ENCODE results near the gene GAB2. TPM values are rescaled to one million over a fixed set of nuclear protein-coding genes. Genes with fewer than 3 reads are reported as not detected.

Gene GAB2
- total RNA-seq, 1 donor from 2014 or later, result 22.4 TPM

DNA sequence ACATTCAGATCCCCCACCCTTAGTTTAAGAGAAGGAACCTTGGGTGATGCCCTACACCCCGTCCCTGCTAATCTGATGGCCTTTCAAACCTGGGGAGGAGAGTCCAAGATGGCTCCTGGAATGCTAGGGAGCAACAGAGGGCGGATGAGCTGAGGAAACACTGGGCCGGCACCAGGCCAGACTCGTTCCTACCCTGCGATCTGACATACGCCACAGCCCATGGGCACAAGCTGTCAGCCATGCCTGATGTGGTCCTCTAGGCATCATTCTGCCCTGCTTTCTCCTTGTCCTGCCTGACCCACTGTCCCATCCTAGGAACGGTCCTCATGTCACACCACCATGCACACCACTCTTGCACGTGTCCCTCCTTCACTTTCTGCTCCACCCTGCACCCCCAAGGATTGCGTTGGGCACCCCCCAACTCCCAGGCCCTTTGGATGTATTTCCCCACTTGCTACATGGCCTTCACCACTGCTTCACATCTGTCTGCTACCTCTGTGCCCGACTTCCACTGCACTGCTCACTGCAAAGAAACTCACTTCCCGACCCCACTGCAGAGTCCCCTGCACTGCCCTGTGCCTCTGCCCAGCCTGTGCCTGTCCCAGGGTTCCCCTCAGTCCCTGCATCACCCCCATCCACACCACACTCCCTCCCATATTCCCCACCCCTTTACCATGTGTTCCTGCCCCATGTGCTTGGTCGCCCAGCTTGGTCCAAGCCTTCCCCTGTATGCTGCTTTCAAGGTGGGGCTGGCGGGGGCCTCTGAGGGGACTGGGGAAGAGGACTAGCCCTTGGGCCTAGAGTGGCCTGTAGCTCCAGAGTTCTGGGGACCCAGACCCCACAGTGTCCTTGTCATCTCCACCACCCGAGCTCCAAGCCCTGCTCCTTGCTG lies 199.7 kb downstream of the GAB2 start:
- intact Hi-C loops (cut with micrococcal nuclease), result no loop called here
- ChIA-PET CTCF (no interaction called here), POLR2A (no interaction called here)
- H3K4me1 Mint-ChIP-seq, result peaks cover 3% of the 10 kb centered on the region
- H3K27ac Mint-ChIP-seq, result no peak overlapping the region
- no peaks in the 10 kb centered on the region for H3K27me3 Mint-ChIP-seq
- H3K9me3 Mint-ChIP-seq, result no peaks in the 10 kb centered on the region
- TF ChIP-seq, protein P1, sequence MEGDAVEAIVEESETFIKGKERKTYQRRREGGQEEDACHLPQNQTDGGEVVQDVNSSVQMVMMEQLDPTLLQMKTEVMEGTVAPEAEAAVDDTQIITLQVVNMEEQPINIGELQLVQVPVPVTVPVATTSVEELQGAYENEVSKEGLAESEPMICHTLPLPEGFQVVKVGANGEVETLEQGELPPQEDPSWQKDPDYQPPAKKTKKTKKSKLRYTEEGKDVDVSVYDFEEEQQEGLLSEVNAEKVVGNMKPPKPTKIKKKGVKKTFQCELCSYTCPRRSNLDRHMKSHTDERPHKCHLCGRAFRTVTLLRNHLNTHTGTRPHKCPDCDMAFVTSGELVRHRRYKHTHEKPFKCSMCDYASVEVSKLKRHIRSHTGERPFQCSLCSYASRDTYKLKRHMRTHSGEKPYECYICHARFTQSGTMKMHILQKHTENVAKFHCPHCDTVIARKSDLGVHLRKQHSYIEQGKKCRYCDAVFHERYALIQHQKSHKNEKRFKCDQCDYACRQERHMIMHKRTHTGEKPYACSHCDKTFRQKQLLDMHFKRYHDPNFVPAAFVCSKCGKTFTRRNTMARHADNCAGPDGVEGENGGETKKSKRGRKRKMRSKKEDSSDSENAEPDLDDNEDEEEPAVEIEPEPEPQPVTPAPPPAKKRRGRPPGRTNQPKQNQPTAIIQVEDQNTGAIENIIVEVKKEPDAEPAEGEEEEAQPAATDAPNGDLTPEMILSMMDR (IDR thresholded peaks at IDR 0.05), result no peak
- ATAC-seq (ENCODE audit: low read depth) (no peak), DNase-seq (no peak)
- H3K36me3 Mint-ChIP-seq (ENCODE audit: low read depth), result peaks cover 69% of the 10 kb centered on the region
- no peak overlapping the region for H3K4me3 Mint-ChIP-seq

- H3K4me3 Mint-ChIP-seq, result no peak overlapping the region
- no peak for DNase-seq
These were observed 200.9 kb downstream of the GAB2 start for GRCh38 chr11:78216571-78217287.

GRCh38 chr11:78216021-78216420 lies 201.6 kb downstream of the GAB2 start:
- intact Hi-C loops (cut with micrococcal nuclease), result no loop called here
- Mint-ChIP-seq H3K9me3 (no peaks in the 10 kb centered on the region), H3K27me3 (no peaks in the 10 kb centered on the region), H3K36me3 (ENCODE audit: low read depth) (peaks cover 57% of the 10 kb centered on the region), H3K27ac (no peak overlapping the region), H3K4me3 (no peak overlapping the region), H3K4me1 (no peaks in the 10 kb centered on the region)
- POLR2A ChIA-PET, result no interaction called here
- CTCF ChIA-PET, result no interaction called here
- DNase-seq, result no peak
- TF ChIP-seq, protein P1 (IDR thresholded peaks at IDR 0.05), result no peak
- ATAC-seq (ENCODE audit: low read depth), result no peak

More at GRCh38 chr11:78216571-78217287, 200.9 kb downstream of the GAB2 start:
- H3K27ac Mint-ChIP-seq, result no peak overlapping the region
- ChIA-PET POLR2A (no interaction called here), CTCF (no interaction called here)
- no peaks in the 10 kb centered on the region for H3K27me3 Mint-ChIP-seq
- no peak for ATAC-seq (ENCODE audit: low read depth)
- H3K4me1 Mint-ChIP-seq, result no peaks in the 10 kb centered on the region
- TF ChIP-seq, protein P1 (IDR thresholded peaks at IDR 0.05), result no peak
- no peaks in the 10 kb centered on the region for H3K9me3 Mint-ChIP-seq
- peaks cover 64% of the 10 kb centered on the region for H3K36me3 Mint-ChIP-seq (ENCODE audit: low read depth)
- intact Hi-C loops (cut with micrococcal nuclease), result no loop called here

- no peak for ATAC-seq (ENCODE audit: low read depth)
- peaks cover 47% of the 10 kb centered on the region for H3K36me3 Mint-ChIP-seq (ENCODE audit: low read depth)
These were observed 203.1 kb downstream of the GAB2 start for GRCh38 chr11:78214331-78215194.

More at GRCh38 chr11:78214331-78215194, 203.1 kb downstream of the GAB2 start:
- Mint-ChIP-seq H3K27ac (no peak overlapping the region), H3K27me3 (no peaks in the 10 kb centered on the region), H3K9me3 (no peaks in the 10 kb centered on the region), H3K4me1 (no peaks in the 10 kb centered on the region), H3K4me3 (no peak overlapping the region)
- intact Hi-C loops (cut with micrococcal nuclease), result no loop called here
- POLR2A ChIA-PET, result no interaction called here
- DNase-seq, result no peak
- TF ChIP-seq, protein P1 (IDR thresholded peaks at IDR 0.05), result no peak
- CTCF ChIA-PET, result no interaction called here
